ENCODE results near the gene DHCR7.
A peak's percentile ranks its signal among the peaks of the same experiment; 100 is the strongest.

DHCR7 gene

DNA sequence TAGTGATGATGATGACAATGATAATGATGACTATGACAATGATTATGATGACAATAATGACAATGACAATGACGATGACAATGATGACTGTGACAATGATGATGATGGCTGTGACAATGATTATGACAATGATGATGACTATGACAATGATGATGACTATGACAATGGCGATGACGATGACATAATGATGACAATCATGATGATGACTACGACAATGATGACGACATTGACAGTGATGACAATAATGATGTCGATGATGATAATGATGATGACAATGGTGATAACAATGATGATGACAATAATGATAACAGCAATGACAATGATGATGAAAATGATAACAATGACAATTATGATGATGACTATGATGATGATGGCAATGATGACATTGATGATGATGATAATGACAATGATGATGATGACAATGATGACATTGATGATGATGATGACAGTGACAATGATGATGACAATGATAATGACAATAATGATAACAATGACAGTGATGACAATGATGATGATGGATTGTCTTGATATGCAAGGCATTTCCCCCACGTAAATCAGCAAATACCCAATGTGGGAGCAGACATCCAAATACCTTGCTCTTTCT lies 37.7 kb downstream of the DHCR7 start:
- no peak for DNase-seq (ENCODE audit: low spot score)

DNA sequence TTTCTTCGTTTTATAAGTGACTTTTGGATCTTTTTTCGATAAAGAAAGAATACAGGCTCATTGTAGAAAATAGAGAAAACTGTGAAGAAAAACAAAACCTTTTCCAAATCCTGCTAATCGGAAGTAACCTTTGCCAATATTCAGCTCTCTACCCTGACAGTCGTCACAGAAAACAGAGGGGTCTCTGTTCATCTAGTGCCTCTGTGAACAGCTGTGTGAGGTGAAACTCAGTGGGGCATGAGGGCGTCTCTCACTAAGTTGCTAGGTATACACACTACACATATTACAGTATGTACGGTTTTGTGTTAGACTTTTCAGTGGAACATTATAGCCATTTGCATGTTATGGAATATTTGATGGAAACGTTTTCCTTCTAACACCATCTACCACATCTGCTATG lies 39.4 kb downstream of the DHCR7 start:
- DNase-seq (ENCODE audit: low spot score), result no peak

DNA sequence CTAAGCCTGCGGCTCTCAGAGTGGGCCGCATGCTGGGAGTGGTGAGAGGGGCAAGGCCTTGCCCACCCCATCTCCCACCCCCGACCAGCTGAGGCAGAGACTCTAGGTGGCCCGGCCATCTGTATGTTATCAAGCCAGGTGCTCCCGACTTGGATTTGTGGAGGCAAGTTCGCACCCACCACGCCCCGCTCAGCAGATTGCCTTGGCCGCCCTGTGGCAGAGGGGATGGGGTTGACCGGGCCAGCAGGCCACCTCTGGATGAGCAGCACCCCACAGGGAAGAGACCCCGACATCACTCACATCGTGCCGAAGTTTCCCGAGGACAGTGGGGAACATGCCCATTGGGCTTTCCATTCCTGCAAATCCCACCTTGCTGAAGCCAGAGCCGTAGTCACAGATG lies 40.8 kb downstream of the DHCR7 start:
- no peak for DNase-seq (ENCODE audit: low spot score)

DNA sequence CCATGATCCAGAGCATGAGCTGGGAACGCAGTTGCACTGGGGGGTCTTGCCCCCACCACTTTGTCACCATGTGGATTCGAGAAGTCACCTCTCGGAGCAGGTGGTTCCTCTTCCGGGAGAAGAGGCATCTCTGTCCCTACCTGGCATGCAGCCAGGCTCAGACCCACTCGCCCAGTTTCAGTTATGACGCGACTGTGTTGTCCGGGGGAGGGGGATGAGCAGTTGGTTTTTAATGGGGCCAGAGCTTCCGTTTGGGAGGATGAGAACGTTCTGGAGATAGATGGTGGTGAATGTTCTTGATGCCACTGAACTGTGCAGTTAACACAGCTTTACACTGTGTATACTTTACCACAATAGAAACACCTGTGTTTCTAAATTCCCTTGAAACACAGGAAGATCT lies 41.5 kb downstream of the DHCR7 start:
- no peak for DNase-seq (ENCODE audit: low spot score)

DNA sequence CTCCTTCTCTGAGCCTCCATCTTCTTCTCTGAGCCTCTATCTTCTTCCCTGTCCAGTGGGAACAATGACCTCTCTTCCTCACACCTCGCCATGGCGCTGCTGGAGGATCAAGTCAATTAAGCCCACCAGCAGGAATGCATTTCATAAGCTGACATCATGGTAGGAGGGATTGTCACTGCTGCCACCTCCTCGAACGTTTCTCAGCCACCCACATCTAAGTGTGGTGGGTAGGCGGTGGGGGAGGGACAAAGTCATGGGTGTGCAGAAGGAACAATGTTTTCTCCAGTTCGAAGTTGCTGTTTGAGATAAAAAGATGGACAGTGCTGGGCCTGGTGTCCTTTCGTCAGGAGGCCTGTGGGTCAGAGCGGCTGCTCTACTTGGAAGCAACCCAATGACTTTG lies 44.0 kb downstream of the DHCR7 start:
- DNase-seq (ENCODE audit: low spot score), result no peak

DNA sequence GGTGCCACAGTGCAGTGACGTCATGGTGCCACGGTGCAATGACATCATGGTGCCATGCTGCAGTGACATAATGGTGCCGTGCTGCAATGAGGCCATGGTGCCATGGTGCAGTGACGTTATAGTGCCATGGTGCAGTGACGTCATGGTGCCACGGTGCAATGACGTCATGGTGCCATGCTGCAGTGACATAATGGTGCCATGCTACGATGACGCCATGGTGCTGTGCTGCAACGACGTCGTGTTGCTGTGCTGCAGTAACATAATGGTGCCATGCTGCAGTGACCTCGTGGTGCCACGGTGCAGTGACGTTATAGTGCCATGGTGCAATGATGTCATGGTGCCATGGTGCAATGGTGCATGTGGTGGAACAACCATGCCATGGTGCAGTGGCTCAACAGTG lies 45.3 kb downstream of the DHCR7 start:
- DNase-seq (ENCODE audit: low spot score), result no peak

DNA sequence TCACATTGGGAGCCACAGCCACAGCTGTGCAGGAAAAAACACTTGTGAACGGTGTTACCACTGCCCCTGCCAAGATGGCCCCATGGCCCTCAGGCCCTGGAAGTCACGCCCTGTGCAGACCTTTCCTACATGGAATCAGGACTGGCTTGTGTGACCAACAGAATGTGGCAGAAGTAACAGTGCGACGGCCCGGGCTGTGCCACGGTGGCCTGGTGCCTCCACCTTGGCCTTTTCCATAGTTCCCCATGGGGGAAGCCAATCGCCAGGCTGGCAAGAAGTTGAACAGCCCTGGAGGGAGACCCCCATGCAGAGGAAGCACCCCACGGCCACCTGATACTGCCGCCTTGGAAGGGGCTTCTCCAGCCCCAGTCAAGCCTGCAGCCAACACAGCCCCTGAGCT lies 48.0 kb downstream of the DHCR7 start:
- DNase-seq (ENCODE audit: low spot score), result no peak

DNA sequence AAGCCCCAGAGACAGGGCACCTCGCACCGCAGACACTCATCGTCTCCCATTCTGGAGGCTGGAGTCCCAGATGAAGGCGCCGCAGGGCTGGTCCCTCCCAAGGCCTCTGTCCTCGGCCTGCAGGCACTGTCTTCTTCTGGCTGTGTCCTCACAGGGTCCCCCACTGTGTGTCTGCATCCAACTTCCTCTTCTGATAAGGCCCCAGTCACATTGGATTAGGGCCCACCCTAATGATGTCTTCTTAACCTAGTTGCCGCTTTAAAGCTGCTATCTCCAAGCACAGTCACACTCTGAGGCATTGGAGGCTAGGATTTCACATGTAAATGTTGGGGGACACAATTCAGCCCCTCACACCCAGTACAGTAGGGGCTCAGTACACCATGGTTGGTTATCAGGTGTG lies 48.9 kb downstream of the DHCR7 start:
- DNase-seq (ENCODE audit: low spot score), result no peak

DNA sequence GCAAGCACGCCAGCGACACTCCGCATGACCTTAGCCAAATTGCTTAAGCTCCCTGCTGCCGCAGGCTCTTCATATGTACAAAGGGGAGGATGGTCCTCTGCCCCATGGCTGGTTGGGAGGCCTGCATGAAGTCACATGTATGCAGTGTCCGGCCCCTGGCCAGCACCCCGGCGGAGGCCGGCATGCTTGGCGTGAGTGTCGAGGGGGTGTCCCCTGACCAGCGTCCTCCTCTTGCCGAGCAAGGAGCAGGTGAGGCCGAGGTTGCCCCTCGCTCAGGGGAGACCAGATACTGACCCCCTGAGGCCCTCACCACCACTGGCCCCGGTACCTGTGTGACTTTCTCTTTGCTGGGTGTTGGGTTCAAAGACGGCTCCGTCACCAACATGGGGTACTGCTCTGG lies 50.2 kb downstream of the DHCR7 start:
- no peak for DNase-seq (ENCODE audit: low spot score)

DNA sequence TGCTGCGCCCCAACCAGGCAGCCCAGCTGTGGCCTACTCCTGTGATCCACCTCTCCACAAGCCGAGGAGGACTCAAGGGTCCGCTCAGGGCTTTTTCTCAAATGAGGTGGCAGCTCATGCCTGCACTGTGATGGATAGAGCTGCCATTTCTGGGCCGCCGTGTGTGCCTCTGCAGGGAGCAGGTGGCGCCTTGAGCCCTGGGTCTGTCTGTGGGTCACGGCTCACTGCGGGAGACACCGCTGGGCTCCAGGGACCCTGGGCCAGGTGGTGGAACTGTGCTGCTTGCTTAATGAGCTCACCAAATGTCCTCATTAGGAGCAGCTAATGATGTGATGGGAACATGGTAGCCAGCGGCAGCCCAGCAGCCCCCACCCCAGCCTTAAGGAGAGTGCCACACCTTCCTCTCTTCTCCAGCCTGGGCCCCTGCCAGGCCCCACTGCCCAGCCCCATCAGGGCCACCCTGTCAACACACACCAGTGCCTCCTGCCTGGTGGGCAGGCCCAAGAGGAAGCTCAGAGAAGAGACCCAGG lies 50.8 kb downstream of the DHCR7 start:
- DNase-seq (ENCODE audit: low spot score), result no peak

DNA sequence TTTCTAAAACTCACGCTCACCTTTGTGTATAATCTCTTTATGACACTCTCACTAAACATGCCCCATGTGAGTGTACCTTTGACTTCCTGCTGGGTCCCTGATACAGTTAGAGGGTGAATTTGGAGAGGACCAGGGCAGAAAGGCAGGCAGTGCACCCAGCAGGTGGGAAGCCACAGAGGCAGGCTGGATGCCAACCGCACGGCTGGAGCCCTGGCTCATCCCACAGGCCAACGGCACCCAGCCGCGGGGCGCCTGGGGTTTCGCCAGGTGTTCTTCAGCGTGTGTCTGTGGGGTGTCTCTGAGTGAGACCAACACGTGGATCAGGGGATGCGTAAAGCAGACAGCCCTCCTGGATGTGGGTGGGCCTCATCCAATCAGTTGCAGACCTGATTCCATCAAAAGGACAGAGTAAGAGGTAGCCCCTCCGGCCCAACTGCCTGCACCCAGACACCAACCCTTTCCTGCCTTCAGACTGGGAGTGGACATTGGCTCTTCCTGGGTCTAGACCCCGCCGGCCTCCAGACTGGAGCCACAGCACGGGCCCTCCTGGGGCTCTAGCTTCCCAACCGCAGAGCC lies 51.6 kb downstream of the DHCR7 start:
- DNase-seq (ENCODE audit: low spot score), result no peak

DNA sequence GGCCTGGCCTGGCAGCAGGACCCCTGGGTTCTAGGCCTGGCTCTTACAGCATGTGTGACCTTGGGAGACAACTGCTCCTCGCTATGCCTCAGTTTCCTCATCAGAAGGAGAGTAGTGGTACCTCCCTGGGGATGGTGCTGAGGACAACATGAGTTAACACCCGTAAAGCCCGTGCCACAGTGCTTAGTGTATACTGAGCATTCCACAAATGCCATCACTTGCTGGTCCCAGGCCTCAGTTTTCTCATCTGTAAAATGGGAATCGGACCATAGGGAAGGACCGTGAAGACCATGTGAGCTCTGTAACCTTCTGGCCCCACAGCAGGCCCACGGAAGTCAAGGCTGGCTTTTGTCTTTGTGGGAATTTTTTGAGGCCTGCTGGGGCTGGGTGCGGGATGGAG lies 52.4 kb downstream of the DHCR7 start:
- no peak for DNase-seq (ENCODE audit: low spot score)

DNA sequence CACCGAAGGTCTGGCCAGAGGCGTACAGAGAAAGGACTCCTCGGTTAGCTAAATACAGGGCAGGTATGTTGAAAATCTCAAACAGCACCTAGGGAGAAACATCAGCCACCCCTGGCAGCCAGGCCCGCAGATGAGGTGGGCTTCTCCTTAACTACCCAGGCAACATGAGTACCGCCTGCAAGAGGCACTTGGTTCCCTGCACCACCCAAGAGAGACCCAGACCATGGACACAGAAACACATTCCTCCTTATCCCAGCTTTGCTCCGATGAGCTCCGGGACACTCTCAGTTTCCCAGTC lies 53.0 kb downstream of the DHCR7 start:
- no peak for DNase-seq (ENCODE audit: low spot score)

DNA sequence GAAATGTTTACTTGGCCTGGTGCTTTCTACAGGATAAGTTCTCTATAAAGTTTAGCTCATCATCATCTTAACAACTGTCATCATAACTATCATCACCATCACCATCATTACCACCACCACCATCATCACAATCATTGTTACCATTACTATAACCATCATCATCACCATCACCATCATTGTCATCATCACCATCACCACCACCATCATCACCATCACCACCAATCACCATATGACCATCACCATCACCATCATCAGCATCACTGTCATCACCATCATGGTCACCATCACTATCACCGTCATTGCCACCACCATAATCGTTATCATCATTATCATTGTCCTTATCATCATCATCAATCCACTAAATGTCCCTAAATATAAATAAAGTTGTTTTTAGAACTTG lies 54.9 kb downstream of the DHCR7 start:
- DNase-seq (ENCODE audit: low spot score), result no peak

DNA sequence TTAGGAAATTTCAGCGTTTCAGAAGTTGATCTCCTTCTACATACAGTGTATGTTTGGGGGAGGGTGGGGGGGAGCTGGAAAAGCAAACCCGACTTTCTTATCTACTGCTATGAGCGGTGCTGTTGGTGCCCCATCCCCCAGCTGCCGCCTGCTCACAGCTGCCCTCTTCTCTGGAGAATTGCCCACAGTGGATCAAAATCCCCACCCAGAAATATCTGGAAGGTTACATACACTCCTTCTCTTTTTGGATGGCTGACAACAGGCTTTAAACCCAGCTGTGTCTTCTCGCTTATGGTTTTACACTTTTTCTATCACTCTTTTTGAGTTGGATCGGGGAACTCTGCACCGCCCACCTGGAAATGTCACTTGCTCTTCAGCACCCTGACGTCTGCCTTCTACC lies 56.4 kb downstream of the DHCR7 start:
- no peak for DNase-seq (ENCODE audit: low spot score)

DNA sequence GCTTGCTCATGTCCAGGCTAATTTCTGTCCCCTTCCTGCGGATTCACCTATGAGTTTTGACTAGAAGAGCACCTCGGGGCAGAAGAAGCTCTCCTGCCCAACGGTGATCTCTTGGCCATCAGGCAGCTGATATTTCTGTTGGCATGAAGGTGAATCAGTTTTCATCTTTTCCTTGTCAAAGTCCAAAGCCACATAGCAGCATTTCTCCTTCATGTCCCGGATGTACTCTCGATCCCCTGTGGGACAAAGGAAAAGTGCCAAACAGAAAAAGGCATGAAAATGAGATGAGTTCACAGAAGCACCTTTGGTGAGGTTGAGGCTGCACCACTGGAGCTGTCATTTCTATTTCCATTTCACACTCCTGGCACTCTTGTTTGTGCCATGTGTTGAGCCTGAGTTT lies 56.8 kb downstream of the DHCR7 start:
- no peak for DNase-seq (ENCODE audit: low spot score)

DNA sequence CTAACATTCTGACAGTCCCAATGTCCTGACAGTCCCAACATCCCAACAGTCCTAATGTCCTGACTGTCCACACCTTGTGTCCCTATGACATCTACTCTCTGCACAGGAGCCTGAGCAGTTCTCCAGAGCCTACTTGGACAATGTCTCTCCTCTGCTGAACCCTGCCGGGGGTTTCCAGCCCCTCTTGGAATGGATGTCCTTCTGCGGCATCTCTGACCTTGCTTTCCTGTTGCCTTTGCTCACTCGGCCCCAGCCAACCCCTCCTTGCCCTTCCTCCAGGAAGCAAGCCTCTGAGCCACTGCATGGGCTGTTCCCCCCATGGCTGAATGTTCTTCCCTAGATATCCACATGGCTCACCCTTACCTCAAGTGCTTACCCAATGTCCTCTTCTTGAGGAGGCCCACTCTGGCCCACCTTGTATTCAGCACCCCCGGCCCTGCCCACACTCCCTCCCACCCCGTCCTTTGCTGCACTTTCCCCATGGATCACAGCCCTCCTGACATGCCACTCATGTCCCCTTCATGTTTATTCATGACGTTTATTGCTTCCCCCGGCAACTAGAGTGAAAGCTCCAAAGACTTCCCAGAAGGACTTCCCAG lies 59.5 kb downstream of the DHCR7 start:
- DNase-seq (ENCODE audit: low spot score), result no peak

DNA sequence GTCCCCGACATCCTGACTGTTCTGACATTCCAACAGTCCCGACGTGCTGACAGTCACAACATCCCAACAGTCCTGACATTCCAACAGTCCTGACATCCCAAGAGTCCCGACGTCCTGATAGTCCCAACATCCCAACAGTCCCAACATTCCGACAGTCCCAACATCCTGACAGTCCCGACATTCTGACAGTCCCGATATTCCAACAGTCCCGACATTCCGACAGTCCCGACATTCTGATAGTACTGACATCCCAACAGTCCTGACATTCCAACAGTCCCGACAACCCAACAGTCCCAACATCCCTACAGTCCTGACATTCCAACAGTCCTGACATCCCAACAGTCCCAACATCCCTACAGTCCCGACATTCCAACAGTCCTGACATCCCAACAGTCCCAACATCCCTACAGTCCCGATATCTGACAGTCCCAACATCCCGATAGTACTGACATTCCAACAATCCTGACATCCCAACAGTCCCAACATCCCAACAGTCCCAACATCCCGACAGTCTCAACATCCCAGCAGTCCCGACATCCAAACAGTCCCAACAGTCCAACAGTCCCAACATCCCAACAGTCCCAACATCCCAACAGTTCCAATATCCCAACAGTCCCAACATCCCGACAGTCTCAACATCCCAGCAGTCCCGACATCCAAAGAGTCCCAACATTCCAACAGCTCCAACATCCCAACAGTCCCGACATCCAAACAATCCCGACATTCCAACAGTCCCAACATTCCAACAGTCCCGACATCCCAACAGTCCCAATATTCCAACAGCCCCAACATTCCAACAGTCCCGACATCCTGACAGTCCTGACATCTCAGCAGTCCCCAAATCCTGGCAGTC lies 60.2 kb downstream of the DHCR7 start:
- no peak for DNase-seq (ENCODE audit: low spot score)

DNA sequence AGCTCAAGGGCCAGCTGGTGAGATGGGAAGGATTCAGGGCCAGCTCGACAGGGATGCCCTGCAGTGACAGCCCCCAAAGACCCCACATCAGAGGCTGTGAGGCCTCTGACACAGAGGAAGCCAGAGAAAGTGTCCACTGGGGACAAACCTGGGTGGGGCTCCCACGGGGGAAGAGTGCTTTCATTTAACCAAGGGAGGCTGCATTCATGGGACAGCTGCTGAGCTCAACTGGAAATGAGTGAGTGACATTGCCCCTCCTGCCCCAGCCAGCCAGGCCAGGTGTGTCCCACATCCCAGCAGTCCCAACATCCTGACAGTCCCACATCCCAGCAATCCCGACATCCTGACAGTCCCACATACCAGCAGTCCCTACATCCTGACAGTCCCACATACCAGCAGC lies 61.0 kb downstream of the DHCR7 start:
- no peak for DNase-seq (ENCODE audit: low spot score)

DNA sequence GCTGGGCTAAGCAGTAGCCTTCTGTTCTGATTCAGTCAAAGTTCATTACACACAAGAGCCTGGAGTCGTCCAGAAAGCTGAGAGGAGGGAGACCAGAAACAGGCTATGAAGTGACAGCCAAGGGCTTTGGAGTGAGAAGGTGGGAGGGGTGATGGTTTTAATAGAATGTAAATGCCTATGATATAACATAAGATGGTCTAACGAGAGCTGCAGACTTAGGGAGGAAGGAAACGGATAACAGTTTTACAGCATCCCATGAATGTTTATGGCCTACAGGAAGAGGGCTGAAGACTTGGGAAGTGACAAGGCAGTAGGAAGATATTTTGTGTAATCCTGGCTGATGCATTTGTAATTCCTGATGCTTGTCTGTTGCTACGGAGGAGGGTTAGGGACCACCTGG lies 62.0 kb downstream of the DHCR7 start:
- DNase-seq (ENCODE audit: low spot score), result no peak

DNA sequence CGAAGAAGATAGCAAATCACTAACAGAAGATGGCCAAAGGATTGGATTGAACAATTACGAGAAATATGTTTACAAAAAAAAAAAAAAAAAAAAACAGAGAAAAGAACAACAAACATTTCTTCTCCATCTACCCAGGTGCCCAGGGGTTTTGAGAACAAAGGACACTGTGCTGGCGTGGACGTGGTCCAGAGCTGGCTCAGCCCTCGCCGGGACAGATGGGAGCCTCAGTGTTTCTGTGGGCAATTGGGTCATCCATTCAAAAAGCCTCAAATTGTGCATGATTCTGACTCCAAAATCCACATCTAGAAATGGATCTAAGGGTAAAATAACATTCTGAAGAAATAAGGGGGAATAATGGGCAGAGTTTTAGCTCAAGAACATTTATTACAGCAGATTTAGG lies 63.1 kb downstream of the DHCR7 start:
- DNase-seq (ENCODE audit: low spot score), result peak; percentile 70

DNA sequence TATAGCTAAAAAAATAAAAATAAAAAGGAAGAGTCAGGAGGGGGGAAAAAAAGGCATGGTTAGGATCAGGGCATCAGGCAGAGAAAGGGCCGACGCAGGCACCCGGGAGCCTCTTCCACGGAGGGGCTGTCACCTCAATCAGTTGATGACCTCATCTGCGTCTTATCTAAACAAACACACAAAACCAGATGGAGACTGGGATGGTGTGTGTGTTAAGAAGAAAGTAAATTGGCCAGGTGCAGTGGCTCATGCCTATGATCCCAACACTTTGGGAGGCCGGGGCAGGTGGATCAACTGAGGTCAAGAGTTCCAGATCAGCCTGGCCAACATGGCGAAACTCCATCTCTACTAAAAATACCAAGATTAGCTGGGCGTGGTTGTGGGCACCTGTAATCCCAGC lies 63.6 kb downstream of the DHCR7 start:
- no peak for DNase-seq (ENCODE audit: low spot score)

Measured in globus pallidus (tissue), 1 donor.